ENCODE results near the gene OR6M1.

DNA sequence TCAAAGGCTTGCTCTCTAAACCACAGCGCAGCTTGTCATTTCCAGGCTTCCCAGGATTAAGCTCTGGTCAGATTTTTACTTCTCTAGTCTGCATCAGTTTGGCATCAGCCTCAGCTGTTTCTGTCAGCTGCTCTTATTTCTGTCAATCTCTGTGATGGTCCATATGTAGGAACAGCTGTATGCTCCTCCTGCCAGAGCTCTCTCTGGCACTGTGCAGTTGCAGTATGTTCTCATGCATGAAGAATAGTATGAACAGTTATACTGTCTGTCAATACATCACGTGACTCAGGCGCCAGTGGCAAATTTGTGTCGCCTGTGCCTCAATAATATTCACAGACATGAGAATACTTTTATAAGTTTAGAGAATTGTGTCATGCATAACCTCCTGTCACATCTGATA lies 6.7 kb downstream of the OR6M1 start:
- TF ChIP-seq, protein P1, sequence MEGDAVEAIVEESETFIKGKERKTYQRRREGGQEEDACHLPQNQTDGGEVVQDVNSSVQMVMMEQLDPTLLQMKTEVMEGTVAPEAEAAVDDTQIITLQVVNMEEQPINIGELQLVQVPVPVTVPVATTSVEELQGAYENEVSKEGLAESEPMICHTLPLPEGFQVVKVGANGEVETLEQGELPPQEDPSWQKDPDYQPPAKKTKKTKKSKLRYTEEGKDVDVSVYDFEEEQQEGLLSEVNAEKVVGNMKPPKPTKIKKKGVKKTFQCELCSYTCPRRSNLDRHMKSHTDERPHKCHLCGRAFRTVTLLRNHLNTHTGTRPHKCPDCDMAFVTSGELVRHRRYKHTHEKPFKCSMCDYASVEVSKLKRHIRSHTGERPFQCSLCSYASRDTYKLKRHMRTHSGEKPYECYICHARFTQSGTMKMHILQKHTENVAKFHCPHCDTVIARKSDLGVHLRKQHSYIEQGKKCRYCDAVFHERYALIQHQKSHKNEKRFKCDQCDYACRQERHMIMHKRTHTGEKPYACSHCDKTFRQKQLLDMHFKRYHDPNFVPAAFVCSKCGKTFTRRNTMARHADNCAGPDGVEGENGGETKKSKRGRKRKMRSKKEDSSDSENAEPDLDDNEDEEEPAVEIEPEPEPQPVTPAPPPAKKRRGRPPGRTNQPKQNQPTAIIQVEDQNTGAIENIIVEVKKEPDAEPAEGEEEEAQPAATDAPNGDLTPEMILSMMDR (IDR thresholded peaks at IDR 0.05) = no peak
- TF ChIP-seq EP300 (IDR thresholded peaks at IDR 0.05) (no peak), POLR2AphosphoS5 (IDR thresholded peaks at IDR 0.05) (no peak)
